ENCODE results near the gene DNAJB6. TPM values are rescaled to one million over a fixed set of nuclear protein-coding genes. Genes with fewer than 3 reads are reported as not detected.
"Not testable (repeated sequence)": the region's sequence is repeated elsewhere in the genome, so short reads cannot be mapped to it uniquely, and the experiment has no call there.

Gene DNAJB6
- total RNA-seq, 1 donor from 2014 or later: 74.3 TPM

- Mint-ChIP-seq H3K9me3 (peaks cover 6% of the 10 kb centered on the region), H3K36me3 (ENCODE audit: low read depth) (no peaks in the 10 kb centered on the region), H3K27me3 (peaks cover 2% of the 10 kb centered on the region), H3K27ac (no peak overlapping the region), H3K4me3 (no peak overlapping the region), H3K4me1 (no peaks in the 10 kb centered on the region)
- no peak for ATAC-seq (ENCODE audit: low read depth)
- TF ChIP-seq CTCF (IDR thresholded peaks at IDR 0.05): no peak
- ChIA-PET POLR2A (no interaction called here), CTCF (no interaction called here)
- intact Hi-C loops (cut with micrococcal nuclease): no loop called here
- no peak for DNase-seq
Observed at GRCh38 chr7:157444011-157444842, 107.4 kb downstream of the DNAJB6 start.

GRCh38 chr7:157444843-157445135, 108.0 kb downstream of the DNAJB6 start:
- ChIA-PET CTCF (no interaction called here), POLR2A (no interaction called here)
- ATAC-seq (ENCODE audit: low read depth) (no peak), DNase-seq (no peak)
- peaks cover 2% of the 10 kb centered on the region for H3K27me3 Mint-ChIP-seq
- no peak overlapping the region for H3K4me3 Mint-ChIP-seq
- peaks cover 3% of the 10 kb centered on the region for H3K9me3 Mint-ChIP-seq
- H3K27ac Mint-ChIP-seq: no peak overlapping the region
- no peaks in the 10 kb centered on the region for H3K36me3 Mint-ChIP-seq (ENCODE audit: low read depth)
- intact Hi-C loops (cut with micrococcal nuclease): no loop called here
- no peak for TF ChIP-seq CTCF (IDR thresholded peaks at IDR 0.05)
- no peaks in the 10 kb centered on the region for H3K4me1 Mint-ChIP-seq

GRCh38 chr7:157445246-157445955, 108.6 kb downstream of the DNAJB6 start:
- POLR2A ChIA-PET: no interaction called here
- ATAC-seq (ENCODE audit: low read depth) (no peak), DNase-seq (no peak)
- Mint-ChIP-seq H3K4me1 (no peaks in the 10 kb centered on the region), H3K27me3 (peaks cover 2% of the 10 kb centered on the region), H3K36me3 (ENCODE audit: low read depth) (no peaks in the 10 kb centered on the region), H3K9me3 (peaks cover 3% of the 10 kb centered on the region), H3K27ac (no peak overlapping the region), H3K4me3 (no peak overlapping the region)
- no peak for TF ChIP-seq CTCF (IDR thresholded peaks at IDR 0.05)
- CTCF ChIA-PET: no interaction called here
- intact Hi-C loops (cut with micrococcal nuclease): no loop called here

GRCh38 chr7:157445956-157446295, 109.1 kb downstream of the DNAJB6 start:
- ATAC-seq (ENCODE audit: low read depth): no peak
- Mint-ChIP-seq H3K4me3 (no peak overlapping the region), H3K27me3 (peaks cover 2% of the 10 kb centered on the region), H3K4me1 (no peaks in the 10 kb centered on the region), H3K9me3 (peaks cover 3% of the 10 kb centered on the region), H3K27ac (no peak overlapping the region), H3K36me3 (ENCODE audit: low read depth) (no peaks in the 10 kb centered on the region)
- intact Hi-C loops (cut with micrococcal nuclease): no loop called here
- ChIA-PET POLR2A (no interaction called here), CTCF (no interaction called here)
- no peak for TF ChIP-seq CTCF (IDR thresholded peaks at IDR 0.05)
- DNase-seq: no peak

GRCh38 chr7:157446322-157446721, 109.5 kb downstream of the DNAJB6 start:
- POLR2A ChIA-PET: no interaction called here
- Mint-ChIP-seq H3K27ac (no peak overlapping the region), H3K4me3 (no peak overlapping the region), H3K27me3 (peaks cover 2% of the 10 kb centered on the region), H3K36me3 (ENCODE audit: low read depth) (no peaks in the 10 kb centered on the region), H3K9me3 (peaks cover 3% of the 10 kb centered on the region), H3K4me1 (no peaks in the 10 kb centered on the region)
- TF ChIP-seq CTCF (IDR thresholded peaks at IDR 0.05): no peak
- DNase-seq: no peak
- no peak for ATAC-seq (ENCODE audit: low read depth)
- intact Hi-C loops (cut with micrococcal nuclease): no loop called here
- CTCF ChIA-PET: no interaction called here

GRCh38 chr7:157454003-157454402, 117.2 kb downstream of the DNAJB6 start:
- H3K36me3 Mint-ChIP-seq (ENCODE audit: low read depth); CTCF ChIA-PET; H3K4me1 Mint-ChIP-seq; POLR2A ChIA-PET; intact Hi-C loops (cut with micrococcal nuclease); ATAC-seq (ENCODE audit: low read depth); H3K4me3 Mint-ChIP-seq; H3K27ac Mint-ChIP-seq; DNase-seq: not testable (repeated sequence)
- H3K9me3 Mint-ChIP-seq: peaks cover 11% of the 10 kb centered on the region
- H3K27me3 Mint-ChIP-seq: peaks cover 14% of the 10 kb centered on the region
